GM12892 (cell line): ENCODE measurements around the gene ATF6.

ENCODE experiments used
- POLR2A ChIP-seq: IDR thresholded peaks from 2 replicates; pipeline ENCODE4 v1.6.1; 2011; ENCODE audit warnings: low read depth, low read length, control low read depth
- POLR2AphosphoS5 ChIP-seq: IDR thresholded peaks from 2 replicates; pipeline ENCODE4 v1.6.1; 2011; ENCODE audit warnings: low read depth, low read length, control low read depth
- TAF1 ChIP-seq: IDR thresholded peaks from 2 replicates; pipeline ENCODE4 v1.6.1; 2011; ENCODE audit warnings: low read depth, mild to moderate bottlenecking, control low read depth, low read length, borderline replicate concordance

GRCh38 chr1:161902182-161902581 lies 136.1 kb downstream of the ATF6 start:
- no peak for TF ChIP-seq POLR2A
- TF ChIP-seq TAF1 = no peak
- no peak for TF ChIP-seq POLR2AphosphoS5
